ENCODE results near the gene CAP2. TPM values are rescaled to one million over a fixed set of nuclear protein-coding genes. Genes with fewer than 3 reads are reported as not detected.

CAP2 gene, protein sequence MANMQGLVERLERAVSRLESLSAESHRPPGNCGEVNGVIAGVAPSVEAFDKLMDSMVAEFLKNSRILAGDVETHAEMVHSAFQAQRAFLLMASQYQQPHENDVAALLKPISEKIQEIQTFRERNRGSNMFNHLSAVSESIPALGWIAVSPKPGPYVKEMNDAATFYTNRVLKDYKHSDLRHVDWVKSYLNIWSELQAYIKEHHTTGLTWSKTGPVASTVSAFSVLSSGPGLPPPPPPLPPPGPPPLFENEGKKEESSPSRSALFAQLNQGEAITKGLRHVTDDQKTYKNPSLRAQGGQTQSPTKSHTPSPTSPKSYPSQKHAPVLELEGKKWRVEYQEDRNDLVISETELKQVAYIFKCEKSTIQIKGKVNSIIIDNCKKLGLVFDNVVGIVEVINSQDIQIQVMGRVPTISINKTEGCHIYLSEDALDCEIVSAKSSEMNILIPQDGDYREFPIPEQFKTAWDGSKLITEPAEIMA
- total RNA-seq: not detected

DNA sequence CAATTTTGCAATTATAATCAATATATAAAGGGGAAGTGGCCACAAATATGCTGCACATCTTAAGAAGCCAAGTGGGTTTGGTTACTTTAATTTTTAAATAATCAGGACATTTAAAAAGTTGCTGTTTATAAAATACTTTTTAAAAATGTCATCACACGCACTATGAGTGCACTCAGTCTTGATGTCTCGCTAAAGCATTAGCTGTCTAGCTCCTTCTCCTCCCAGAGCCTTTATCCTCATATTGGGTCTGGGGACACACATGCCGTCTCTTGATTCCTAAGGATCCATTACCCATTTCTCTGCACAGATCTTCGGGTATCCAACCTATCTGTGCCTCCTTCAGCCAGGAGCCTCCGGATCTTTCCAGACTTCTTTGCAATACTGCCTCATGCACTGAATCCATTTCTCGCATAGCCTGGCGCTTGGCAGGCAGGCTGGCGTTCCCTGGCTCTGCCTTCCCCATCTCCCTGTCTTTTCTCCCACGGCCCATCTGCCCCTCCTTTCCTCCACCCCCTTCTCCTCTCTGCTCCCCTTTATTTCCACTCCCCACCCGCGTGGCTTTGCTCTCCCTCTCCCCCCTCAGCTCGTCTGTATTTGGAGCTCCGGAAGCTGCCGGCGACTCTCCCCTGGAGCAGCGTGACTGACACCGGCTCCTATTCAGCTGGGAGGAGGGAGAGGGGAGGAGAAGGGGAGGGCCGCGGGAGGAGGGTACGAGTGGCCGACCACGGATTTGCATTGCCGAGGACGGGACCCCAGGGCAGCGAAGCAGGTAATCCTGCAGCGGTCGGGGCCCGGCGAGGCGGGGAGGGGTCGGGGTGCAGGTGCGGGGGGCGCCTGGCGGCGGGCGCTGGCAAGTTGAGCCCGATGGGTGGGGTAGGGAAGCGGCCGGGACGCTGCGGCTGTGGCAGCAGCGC is at the start of gene CAP2:
Gene CAP2, plus strand, starts transcription at position 618 of the 914 bp plus-strand sequence. CDS start 27,961 bp downstream, outside the sequence.
- ChIA-PET POLR2A (no interaction called here), CTCF (interaction anchor here (0.6 kb wide), 2 partner anchors 124 to 378 kb away, joined by 3 read pairs; no protein-coding TSS in a partner anchor)
- Mint-ChIP-seq H3K4me1 (peaks cover 4% of the 10 kb centered on the region), H3K36me3 (ENCODE audit: low read depth) (no peaks in the 10 kb centered on the region), H3K9me3 (no peaks in the 10 kb centered on the region), H3K27me3 (peaks cover 54% of the 10 kb centered on the region), H3K4me3 (peak within 1 kb of the TSS; percentile 39), H3K27ac (no peak within 1 kb of the TSS)
- no peak for DNase-seq

DNA sequence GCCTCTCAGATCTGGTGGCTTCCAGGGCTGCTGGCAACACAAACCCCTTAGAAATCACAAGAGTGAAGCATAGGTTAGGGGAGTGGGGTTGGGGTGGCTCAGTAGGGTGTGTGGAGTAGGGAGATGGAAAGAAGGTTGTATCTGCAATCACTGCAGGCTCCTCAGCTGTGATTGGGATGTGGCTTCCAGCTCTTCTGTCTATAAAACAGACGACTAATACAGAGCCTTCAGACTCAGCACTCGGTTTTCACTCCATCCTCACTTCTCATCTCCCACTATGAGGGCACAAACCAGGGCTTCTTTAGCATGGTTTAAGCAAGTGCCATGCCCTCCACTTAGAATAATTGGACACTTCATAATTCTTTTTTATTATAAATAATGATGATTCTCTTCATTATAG is 46.4 kb upstream of the CAP2 start:
- CTCF ChIA-PET: no interaction called here
- H3K36me3 Mint-ChIP-seq (ENCODE audit: low read depth): no peaks in the 10 kb centered on the region
- no peak for DNase-seq

DNA sequence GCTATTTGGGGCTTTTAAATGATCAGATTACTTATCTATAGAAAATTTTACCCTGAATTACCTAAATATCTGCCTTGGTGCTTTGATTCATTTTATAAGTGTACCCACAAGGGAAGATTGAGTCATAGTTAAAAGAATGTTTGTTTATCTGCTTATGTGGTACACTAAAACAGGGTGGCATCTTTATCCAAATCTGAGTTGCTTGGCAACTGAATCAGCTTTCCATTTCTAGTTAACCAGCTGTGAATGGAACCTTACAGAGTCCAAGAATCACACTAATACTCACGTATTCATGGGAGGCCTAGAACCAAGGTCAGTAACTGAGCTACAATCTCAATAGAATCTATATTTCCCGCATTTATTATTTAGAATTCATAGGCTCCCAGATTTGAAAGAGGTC is 44.0 kb upstream of the CAP2 start:
- no peak overlapping the region for H3K27ac Mint-ChIP-seq
- H3K36me3 Mint-ChIP-seq (ENCODE audit: low read depth): no peaks in the 10 kb centered on the region
- ChIA-PET CTCF (no interaction called here), POLR2A (no interaction called here)
- H3K4me1 Mint-ChIP-seq: no peaks in the 10 kb centered on the region
- no peaks in the 10 kb centered on the region for H3K9me3 Mint-ChIP-seq
- no peak for DNase-seq
- H3K27me3 Mint-ChIP-seq: no peaks in the 10 kb centered on the region
- no peak overlapping the region for H3K4me3 Mint-ChIP-seq

More for the DNA sequence above, 46.4 kb upstream of the CAP2 start:
- POLR2A ChIA-PET: no interaction called here
- Mint-ChIP-seq H3K27me3 (no peaks in the 10 kb centered on the region), H3K9me3 (peaks cover 8% of the 10 kb centered on the region), H3K27ac (no peak overlapping the region), H3K4me1 (no peaks in the 10 kb centered on the region), H3K4me3 (no peak overlapping the region)

DNA sequence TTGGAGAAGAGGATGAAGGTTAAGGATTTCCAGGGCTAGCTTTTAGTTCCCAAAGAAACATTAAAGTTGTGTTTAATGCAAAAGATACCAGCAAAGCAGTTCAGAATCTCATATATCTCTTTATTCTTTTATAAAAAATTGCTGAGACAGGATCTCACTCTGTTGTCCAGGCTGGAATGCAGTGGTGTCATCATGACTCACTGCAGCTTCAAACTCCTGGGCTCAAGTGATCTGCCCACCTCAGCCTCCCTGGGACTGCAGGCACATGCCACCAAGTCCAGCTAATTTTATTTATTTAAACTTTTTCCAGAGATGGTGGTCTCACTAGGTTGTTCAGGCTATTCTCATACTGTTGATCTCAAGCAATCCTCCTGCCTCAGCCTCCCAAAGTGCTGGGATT is 41.1 kb upstream of the CAP2 start:
- no peaks in the 10 kb centered on the region for H3K9me3 Mint-ChIP-seq
- H3K36me3 Mint-ChIP-seq (ENCODE audit: low read depth): no peaks in the 10 kb centered on the region

DNA sequence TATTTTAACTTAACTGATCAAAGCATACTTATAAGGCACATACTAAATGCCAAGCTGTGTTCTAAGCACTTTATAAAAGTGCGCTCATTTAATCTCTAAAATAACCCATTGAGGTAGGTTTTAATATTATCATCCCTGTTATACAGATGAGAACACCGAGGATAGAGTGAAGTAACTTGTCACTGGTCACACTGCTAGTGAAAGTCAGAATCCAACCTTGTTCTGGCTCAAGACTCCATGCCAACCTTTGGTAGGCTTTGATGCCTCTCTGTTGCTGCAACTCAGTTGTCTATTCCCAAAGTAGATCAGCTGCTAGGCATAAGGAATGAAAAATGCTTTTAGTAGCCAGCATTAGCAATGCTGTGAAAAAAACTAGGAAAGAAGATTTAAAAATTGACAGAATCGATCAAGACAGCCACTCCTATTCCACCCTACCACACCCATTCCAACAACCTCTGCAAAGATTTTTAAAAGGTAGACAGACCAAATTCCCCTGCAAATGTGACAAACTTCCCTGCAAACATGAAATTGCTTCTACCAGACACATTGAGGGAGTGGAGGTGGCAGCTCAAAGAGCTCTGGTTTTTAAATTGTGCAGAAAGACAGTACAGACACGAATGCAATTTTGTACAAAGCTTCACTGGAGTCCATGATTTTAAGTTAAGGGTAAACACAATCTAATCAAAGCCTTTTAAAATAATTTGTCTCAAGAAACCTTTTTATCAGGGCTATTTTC is 39.8 kb upstream of the CAP2 start:
- ChIA-PET CTCF (no interaction called here), POLR2A (no interaction called here)
- no peaks in the 10 kb centered on the region for H3K9me3 Mint-ChIP-seq
- no peaks in the 10 kb centered on the region for H3K4me1 Mint-ChIP-seq
- no peaks in the 10 kb centered on the region for H3K36me3 Mint-ChIP-seq (ENCODE audit: low read depth)
- H3K27me3 Mint-ChIP-seq: no peaks in the 10 kb centered on the region
- H3K27ac Mint-ChIP-seq: no peak overlapping the region
- H3K4me3 Mint-ChIP-seq: no peak overlapping the region
- DNase-seq: no peak

More for the DNA sequence above, 41.1 kb upstream of the CAP2 start:
- ChIA-PET POLR2A (no interaction called here), CTCF (no interaction called here)
- DNase-seq: no peak
- Mint-ChIP-seq H3K4me1 (no peaks in the 10 kb centered on the region), H3K4me3 (no peak overlapping the region), H3K27me3 (no peaks in the 10 kb centered on the region), H3K27ac (no peak overlapping the region)

DNA sequence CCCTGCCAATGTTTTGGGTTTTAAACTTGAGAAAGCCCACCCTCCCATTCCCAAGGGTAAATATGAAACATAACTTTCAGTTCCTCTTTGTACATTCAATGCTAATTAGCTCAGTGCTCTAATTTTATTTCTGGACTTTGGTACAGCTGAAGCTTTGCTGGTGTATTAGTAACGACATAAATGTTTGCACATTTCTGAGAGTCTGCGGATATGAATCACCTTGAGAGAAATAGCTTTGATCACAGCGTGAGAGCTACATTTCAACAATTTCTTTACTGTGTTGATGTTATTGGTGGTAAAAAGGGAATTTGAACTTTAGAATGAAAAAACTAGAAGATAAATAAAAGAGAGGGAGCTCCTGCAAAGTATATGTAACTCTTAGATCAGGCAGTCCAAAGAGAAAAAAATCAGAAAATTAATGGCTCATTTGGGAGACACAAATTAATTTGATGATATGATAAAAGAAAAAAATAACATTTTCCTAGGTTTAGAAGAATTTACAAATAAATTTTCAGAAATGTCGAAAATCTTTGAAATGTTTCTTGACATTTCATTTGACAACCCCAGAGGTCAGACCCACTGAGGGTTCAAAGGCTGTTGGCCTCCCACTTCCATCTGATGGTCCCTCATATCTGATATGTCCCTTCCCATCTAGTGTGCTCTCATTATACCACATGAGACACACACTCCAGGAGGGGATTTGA is 38.5 kb upstream of the CAP2 start:
- Mint-ChIP-seq H3K36me3 (ENCODE audit: low read depth) (no peaks in the 10 kb centered on the region), H3K27me3 (no peaks in the 10 kb centered on the region), H3K9me3 (no peaks in the 10 kb centered on the region), H3K27ac (no peak overlapping the region), H3K4me1 (no peaks in the 10 kb centered on the region), H3K4me3 (no peak overlapping the region)
- no peak for DNase-seq
- POLR2A ChIA-PET: no interaction called here
- CTCF ChIA-PET: interaction anchor here (0.7 kb wide), 1 partner anchor 177 kb away, joined by 3 read pairs; no protein-coding TSS in a partner anchor

DNA sequence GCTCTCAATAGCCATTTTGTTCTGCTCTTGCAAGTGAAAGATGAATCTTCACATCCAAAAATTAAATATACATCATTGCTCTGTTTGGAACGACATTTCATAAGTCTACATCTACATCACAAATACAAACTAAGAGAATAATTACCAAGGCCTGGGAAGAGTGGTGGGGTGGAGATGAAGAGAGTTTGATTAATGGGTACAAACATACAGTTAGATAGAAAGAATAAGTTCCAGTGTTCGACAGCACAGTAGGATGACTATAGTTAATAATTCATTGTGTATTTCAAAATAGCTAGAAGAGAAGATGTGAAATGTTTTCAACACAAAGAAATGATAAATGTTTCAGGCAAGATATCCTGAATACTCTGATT is 38.0 kb upstream of the CAP2 start:
- Mint-ChIP-seq H3K9me3 (no peaks in the 10 kb centered on the region), H3K27me3 (no peaks in the 10 kb centered on the region), H3K4me1 (no peaks in the 10 kb centered on the region), H3K36me3 (ENCODE audit: low read depth) (no peaks in the 10 kb centered on the region), H3K27ac (no peak overlapping the region), H3K4me3 (no peak overlapping the region)
- ChIA-PET POLR2A (no interaction called here), CTCF (interaction anchor here (0.7 kb wide), 1 partner anchor 178 kb away, joined by 3 read pairs; no protein-coding TSS in a partner anchor)
- DNase-seq: no peak

DNA sequence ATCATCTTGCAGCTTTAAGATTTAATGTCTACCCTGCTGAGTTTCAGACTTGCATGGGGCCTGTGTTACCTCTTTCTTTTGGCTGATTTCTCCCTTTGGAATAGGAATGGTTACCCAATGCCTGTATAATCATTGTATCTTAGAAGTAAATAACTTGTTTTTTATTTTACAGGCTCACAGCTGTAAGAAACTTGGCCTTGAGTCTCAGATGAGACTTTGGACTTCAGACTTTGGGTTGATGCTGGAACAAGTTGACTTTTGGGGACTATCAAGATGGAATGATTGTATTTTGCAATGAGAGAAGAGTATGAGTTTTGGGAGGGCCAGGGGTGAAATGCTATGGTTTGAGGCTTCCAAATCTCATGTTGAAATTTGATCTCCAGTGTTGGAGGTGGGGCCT is 34.9 kb upstream of the CAP2 start:
- H3K4me1 Mint-ChIP-seq: no peaks in the 10 kb centered on the region
- no peaks in the 10 kb centered on the region for H3K9me3 Mint-ChIP-seq
- no peaks in the 10 kb centered on the region for H3K27me3 Mint-ChIP-seq
- no peak overlapping the region for H3K4me3 Mint-ChIP-seq
- no peaks in the 10 kb centered on the region for H3K36me3 Mint-ChIP-seq (ENCODE audit: low read depth)
- DNase-seq: no peak
- no peak overlapping the region for H3K27ac Mint-ChIP-seq
- CTCF ChIA-PET: no interaction called here
- POLR2A ChIA-PET: no interaction called here

DNA sequence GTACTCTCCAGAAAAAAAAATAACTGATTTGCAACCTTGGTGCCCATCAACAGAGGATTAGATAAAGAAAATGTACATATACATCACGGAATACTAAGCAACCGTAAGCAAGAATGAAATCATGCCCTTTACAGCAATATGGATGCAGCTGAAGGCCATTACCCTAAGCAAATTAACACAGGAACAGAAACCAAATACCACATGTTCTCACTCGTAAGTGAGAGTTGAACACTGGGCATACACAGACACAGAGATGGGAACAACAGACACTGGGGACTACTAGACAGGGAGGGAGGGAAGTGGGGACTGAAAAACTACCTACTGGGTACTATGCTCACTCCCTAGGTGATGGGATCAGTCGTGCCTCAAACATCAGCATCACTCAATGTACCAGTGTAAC is 32.8 kb upstream of the CAP2 start:
- Mint-ChIP-seq H3K27ac (no peak overlapping the region), H3K4me1 (no peaks in the 10 kb centered on the region), H3K9me3 (no peaks in the 10 kb centered on the region), H3K36me3 (ENCODE audit: low read depth) (no peaks in the 10 kb centered on the region), H3K27me3 (no peaks in the 10 kb centered on the region), H3K4me3 (no peak overlapping the region)
- ChIA-PET POLR2A (no interaction called here), CTCF (no interaction called here)
- DNase-seq: no peak

DNA sequence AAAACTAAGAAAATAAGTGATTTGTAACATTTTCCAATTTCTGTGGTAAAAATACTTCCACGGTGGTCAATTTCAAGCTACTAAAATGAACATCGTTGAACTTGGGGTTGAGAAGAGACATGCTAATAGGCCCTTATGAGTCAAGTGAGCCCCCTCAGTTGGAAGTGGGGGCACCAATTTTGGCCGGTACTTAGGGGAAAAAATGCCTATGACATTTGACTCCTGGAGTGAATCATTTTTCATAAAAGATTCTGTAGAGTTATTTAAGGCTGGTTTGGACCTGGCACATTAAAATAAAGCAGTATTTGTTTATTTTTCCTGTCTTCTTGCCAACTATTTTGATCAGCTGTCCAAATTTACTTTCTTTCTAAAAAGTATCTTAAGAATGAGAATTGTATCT is 32.4 kb upstream of the CAP2 start:
- ChIA-PET POLR2A (no interaction called here), CTCF (no interaction called here)
- DNase-seq: no peak
- H3K9me3 Mint-ChIP-seq: no peaks in the 10 kb centered on the region
- no peaks in the 10 kb centered on the region for H3K4me1 Mint-ChIP-seq
- no peak overlapping the region for H3K27ac Mint-ChIP-seq
- no peaks in the 10 kb centered on the region for H3K27me3 Mint-ChIP-seq
- H3K4me3 Mint-ChIP-seq: no peak overlapping the region
- no peaks in the 10 kb centered on the region for H3K36me3 Mint-ChIP-seq (ENCODE audit: low read depth)

DNA sequence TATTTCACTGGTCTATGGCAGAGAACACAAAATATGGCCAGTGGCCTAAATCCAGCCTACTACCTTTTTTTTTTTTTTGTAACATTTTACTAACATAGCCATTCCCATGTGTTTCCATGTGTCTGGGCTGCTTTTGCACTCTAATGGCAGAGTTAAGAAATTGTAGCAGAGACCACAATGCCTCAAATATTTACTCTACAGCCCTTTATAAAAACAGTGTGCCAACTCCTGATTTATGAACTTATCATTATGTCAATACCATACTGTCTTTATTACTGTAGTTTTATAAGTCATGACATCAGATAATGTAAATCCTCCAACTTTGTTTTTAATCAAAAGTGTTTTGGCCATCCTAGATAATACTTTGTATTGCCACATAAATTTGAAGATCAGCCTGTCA is 27.4 kb upstream of the CAP2 start:
- ChIA-PET CTCF (no interaction called here), POLR2A (no interaction called here)
- Mint-ChIP-seq H3K9me3 (no peaks in the 10 kb centered on the region), H3K36me3 (ENCODE audit: low read depth) (no peaks in the 10 kb centered on the region), H3K27ac (no peak overlapping the region), H3K4me1 (no peaks in the 10 kb centered on the region), H3K27me3 (peaks cover 2% of the 10 kb centered on the region), H3K4me3 (no peak overlapping the region)
- no peak for DNase-seq

DNA sequence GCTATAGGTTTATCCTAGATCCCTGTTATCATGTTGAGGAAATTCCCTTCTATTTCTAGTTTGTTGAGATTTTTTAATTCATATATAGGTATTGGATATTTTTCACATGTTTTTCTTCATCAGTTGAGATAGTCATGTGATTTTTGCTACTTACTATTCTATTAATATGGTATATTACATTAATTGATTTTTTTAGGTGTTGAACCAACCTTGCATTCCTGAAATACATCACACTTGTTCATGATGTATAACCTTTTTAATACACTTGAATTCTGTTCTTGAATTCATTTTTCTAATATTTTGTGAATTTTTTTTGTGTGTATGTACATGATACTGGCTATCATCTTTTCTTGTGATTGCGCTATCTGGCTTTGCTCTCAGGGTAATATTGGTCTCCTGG is 25.5 kb upstream of the CAP2 start:
- Mint-ChIP-seq H3K27me3 (peaks cover 2% of the 10 kb centered on the region), H3K9me3 (no peaks in the 10 kb centered on the region), H3K27ac (no peak overlapping the region), H3K4me1 (no peaks in the 10 kb centered on the region), H3K4me3 (no peak overlapping the region), H3K36me3 (ENCODE audit: low read depth) (no peaks in the 10 kb centered on the region)
- ChIA-PET POLR2A (no interaction called here), CTCF (no interaction called here)
- no peak for DNase-seq

Measured in activated CD4-positive, alpha-beta T cell treated with anti-CD3 and anti-CD28 coated beads, Interleukin-2, amount 10 ng/mL, durations not matched to agents 7 days and 5 days (primary cell).